ENCODE measurements around the gene BTN2A1.
"Not testable (repeated sequence)": the region's sequence is repeated elsewhere in the genome, so short reads cannot be mapped to it uniquely, and the experiment has no call there.

Gene BTN2A1
- total RNA-seq = 29.5 to 66.9 (median 62.4) reads per million in 3 experiments

DNA sequence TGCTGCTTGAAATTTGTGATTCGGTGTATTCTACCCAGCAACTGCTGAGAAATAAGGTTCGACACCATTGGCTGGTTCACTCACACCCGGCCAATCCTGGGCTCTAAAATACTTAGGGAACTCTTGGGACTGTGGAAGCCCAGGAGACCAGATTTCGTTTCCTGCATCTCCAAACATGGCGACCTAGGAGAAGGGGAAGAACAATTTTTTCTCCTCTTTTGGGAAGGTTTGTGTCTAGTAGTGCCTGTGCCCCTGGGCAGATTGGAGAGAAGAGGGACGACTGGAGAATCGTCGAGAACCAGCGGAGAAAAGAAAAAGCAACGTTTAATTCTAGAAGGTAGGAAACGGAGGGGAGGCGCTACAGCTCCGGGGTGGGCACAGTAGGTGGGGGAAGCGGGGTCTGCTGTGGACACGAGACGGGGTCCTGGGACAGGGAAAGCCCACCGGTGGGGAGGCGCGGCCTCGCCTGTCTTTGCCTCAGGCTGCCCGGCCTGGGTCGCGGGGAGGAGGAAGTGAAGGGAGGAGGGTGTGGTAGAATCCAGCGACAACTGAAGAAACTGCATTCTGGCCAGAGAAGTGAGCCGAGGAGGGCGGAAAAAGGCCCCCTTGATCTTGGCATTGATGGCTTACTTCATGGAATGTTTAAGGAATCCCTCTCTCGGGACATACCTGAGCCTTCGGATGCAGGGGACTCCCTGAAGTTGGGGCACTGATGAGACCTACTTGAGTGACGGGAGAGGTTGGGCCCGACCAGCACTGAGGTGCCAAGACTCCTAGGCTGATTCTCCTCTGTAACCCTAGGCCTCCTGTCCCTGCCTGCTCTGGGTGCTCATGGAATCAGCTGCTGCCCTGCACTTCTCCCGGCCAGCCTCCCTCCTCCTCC, at the start of gene BTN2A1:
Gene BTN2A1 (plus strand): TSS at position 150 of the 883 bp plus-strand sequence. CDS start 682 bp downstream, at position 832.
- DNase-seq = peak; percentile 79

DNA sequence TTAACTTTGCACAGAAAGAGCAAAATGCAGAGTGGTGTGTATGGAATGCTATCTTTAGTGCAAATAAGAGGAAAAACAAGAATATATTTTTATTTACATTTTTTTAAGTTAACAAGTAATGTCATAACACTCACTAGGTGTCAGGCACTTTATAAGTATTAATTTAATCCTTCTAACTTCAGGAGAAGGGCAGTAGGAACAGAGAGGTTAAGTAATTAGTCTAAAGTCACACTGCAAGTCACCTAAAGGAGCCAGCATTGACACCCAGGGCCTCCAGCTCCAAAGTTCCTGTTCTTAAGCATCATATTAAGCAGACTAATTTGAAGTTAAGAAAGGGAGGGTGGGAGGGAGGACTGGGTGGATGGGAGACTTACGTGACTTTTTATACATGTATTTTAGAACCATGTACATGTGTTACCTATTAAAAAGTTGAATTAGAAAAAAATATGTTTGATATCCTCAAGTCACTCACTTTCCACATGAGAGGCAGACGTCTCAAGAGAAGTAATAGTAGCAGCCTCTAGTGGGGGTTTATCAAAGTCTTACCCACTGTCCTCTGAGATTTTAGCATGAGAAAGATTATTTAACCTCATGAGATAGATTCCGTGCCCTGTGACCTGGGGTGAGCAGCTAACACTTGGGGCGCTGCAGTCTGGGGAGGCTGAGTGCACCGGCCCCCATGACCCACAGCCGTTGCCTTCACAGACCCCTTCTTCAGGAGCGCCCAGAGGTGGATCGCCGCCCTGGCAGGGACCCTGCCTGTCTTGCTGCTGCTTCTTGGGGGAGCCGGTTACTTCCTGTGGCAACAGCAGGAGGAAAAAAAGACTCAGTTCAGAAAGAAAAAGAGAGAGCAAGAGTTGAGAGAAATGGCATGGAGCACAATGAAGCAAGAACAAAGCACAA, 48.7 kb upstream of the BTN2A1 start:
- DNase-seq = no peak

DNA sequence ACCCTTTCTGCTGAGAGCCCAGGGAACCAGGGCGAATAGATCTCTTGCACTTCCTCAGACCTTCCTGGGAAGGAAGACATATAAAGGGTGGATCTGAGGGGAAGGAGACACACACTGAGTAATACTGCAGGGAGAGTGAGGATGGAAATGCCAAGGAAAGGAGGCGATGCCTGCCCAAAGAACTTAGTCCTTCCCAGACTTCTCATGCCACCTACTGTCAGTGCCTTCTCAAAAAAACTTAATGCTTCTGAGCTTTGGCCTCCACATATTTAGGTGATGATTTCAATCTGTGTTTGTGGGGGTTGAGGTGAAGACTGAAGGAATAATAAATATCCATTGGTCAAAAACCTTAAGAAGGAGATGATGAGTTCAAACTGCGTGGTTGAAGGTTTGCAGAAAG, 46.0 kb upstream of the BTN2A1 start:
- DNase-seq = no peak

- no peak for DNase-seq
These were observed 45.5 kb upstream of the BTN2A1 start for GRCh38 chr6:26412228-26412627.

DNA sequence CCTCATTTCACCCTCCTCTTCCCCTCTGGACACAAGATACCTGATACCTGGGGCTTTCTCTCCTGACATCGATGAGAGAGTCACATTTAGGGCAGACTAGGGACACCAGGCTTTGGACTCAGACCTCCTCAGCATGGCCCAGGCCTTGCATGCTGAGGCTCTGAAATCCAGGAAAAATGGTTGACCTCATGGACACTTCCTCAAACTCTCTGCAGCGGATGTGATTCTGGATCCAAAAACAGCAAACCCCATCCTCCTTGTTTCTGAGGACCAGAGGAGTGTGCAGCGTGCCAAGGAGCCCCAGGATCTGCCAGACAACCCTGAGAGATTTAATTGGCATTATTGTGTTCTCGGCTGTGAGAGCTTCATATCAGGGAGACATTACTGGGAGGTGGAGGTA, 44.8 kb upstream of the BTN2A1 start:
- no peak for DNase-seq

- DNase-seq = no peak
These were observed 43.5 kb upstream of the BTN2A1 start for GRCh38 chr6:26414281-26414680.

DNA sequence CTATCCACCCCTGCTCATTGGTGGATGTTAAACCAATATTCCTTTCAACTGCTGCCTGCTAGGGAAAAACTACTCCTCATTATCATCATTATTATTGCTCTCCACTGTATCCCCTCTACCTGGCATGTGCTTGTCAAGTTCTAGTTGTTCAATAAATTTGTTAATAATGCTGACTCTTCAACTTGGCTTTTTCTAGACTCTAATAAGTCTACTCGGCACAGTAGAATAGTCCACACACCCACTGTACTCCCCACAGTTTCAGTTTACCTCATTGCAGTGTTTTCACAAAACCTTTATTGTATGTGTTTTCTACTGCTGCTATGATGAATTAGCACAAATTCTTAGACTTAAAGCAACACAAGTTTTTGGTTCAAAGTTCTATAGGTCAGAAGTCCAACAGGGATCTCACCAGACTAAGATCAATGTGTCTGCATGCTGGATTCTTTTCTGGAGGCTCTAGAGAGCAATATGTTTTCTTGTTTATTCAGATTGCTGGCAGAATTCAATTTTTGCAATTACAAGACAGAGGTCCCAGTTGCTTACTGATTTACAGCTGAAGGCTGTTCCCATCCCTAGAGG, 42.6 kb upstream of the BTN2A1 start:
- DNase-seq = no peak

DNA sequence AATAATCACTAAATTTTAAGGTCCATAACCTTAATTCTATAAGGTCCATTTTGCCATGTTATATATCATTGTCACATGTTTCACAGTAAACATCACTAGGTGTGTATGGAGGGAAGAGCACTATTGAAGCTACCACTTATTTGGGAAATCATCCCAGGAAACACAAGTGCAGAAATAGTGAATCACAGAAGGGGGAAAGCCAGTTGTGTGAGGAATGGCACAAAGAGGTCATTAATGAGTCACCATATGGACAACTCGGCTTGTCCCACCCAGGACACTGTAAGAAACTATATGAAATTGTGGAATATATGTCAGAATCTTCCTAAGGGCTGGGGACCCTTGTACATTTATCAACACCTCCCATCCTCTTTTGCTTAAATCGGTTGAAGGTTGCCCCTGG, 42.0 kb upstream of the BTN2A1 start:
- DNase-seq = no peak

GRCh38 chr6:26416288-26416687, 41.5 kb upstream of the BTN2A1 start:
- DNase-seq = no peak

- DNase-seq = not testable (repeated sequence)
These were observed 39.7 kb upstream of the BTN2A1 start for GRCh38 chr6:26418077-26418476.

DNA sequence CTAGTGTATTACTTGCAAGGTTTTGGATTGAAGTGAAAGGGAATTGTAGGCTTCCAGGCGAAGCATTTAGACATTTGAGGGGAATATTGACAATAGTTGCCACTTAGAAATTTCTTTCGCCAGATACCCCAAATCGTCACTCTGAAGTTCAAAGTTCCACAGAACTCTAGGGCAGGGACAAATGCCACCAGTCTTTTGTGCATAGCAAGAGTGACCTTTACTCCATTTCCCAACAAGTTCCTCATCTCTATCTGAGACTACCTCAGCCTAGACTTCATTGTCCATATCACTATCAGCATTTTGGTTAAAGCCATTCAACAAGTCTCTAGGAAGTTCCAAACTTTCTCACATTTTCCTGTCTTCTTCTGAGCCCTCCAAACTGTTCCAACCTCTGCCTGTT, 39.0 kb upstream of the BTN2A1 start:
- not testable (repeated sequence) for DNase-seq

GRCh38 chr6:26420688-26421171, 37.0 kb upstream of the BTN2A1 start:
- DNase-seq = peak; percentile 27

DNA sequence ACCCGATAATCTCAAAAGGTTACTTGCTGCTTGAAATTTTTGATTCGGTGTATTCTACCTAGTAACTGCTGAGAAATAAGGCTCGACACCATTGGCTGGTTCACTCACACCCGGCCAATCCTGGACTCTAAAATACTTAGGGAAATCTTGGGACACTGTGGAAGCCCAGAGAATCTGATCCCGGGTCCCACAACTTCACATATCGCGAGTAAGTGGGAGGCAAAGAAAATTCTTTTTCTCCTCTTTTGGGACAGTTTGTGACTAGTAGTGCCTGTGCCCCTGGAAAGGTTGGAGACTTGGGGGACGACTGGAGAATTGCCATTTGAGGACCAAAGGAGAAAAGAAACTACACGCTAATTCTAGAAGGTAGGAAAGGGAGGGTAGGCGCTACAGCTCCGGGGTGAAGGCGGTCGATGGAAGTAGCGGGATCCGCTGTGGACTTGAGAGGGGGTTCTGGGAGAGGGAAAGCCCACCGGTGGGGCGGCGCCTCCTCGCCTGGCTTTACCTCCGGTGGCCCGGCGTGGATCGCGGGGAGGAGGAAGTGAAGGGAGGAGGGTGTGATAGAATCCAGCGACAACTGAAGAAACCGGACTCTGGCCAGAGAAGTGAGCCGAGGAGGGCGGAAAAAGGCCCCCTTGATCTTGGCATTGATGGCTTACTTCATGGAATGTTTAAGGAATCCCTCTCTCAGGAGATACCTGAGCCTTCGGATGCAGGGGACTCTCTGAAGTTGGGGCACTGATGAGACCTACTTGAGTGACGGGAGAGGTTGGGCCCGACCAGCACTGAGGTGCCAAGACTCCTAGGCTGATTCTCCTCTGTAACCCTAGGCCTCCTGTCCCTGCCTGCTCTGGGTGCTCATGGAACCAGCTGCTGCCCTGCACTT, 36.3 kb upstream of the BTN2A1 start:
- peak; percentile 61 for DNase-seq

- no peak for DNase-seq
These were observed 35.4 kb upstream of the BTN2A1 start for GRCh38 chr6:26422329-26422728.

DNA sequence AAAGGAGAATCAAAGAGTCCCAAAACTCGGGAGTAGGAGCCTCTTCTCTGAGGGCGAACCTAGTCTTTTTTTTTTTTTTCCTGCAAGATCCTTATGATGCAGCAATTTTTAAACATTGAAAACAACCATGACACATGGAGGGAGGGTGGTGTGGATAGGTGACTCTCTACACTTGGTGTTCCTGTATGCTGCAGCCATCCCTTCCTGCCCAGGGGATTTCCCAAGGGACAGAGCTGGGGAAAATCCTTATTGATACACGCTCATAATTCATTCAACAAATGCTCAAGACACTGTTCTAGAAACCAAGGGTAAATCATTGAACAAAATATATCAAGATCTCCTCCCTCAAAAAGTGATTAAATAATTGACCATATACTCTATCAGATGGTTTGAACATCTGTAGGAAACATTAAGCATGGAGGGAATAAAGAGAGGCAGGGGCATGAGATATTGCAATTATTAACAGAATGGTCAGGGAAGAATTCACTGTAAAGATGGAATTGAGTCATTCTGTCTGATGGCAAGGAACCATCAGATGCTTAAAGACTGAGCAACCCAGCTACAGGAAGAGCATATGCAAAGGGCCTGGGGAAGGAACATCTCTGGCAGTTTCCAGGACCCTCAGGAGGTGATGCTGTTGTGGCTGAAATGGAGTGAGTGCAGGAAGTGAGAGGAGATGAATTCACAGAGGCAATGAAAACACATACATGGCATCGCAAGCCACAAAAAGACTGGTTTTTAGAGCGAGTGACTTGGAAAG, 30.9 kb upstream of the BTN2A1 start:
- DNase-seq = no peak

- no peak for DNase-seq
These were observed 30.3 kb upstream of the BTN2A1 start for GRCh38 chr6:26427451-26427809.

GRCh38 chr6:26428206-26428605, 29.5 kb upstream of the BTN2A1 start:
- DNase-seq = no peak

DNA sequence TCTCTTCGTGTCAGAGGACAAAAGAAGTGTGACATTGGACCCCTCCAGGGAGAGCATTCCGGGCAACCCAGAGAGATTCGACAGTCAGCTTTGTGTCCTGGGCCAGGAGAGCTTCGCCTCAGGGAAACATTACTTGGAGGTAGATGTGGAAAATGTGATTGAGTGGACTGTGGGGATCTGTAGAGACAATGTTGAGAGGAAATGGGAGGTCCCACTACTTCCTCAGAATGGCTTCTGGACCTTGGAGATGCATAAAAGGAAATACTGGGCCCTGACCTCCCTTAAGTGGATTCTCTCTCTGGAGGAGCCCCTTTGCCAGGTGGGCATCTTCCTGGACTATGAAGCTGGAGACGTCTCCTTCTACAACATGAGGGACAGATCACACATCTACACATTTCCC, 27.0 kb upstream of the BTN2A1 start:
- DNase-seq = no peak

DNA sequence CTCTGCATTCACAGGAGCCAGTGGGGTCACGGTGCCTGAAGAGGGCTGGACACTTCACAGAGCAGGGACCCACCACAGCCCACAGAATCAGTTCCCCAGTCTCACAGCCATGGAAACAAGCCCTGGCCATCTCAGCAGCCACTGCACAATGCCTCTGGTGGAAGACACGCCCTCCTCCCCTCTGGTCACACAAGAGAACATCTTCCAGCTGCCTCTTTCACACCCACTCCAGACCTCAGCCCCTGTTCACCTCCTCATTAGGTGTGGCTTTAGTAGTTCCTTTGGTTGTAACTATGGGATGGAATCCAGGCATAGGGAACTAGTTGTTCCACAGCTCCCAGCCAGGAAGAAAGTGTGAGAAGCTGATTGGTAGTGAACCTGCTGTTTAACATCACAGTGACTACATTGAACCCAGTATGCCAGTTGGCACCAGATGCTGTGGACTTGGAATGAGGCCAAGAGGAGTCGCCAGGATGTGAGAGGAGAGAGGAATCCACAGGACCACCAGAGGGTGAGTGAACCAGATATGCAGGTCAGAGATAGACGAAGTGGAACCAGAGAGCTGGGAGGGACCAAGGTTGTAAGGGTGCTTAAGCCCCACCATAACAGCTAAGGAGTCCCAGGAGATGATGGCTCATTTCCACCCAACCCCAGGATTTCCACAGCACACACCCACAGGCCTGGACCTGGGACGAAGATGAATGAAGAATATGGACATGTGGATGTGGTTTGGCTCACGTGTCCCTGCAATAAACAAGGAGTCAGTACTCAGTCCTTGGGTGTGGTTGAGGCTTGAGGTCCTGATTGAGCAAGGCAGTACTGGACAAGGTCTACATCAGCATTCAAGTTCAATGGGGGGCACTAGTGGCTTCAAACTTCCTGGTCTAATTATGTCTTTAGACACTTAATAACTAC, 26.2 kb upstream of the BTN2A1 start:
- no peak for DNase-seq

- DNase-seq = no peak
These were observed 25.0 kb upstream of the BTN2A1 start for GRCh38 chr6:26432627-26433201.

All from central memory CD4-positive, alpha-beta T cell (primary cell).